HepG2 (cell line): ENCODE measurements around the gene HOXA13. TPM values are rescaled to one million over a fixed set of nuclear protein-coding genes. Genes with fewer than 3 reads are reported as not detected.

Source experiments
- HES4 ChIP-seq: sonication (generic); formaldehyde crosslinking; IDR thresholded peaks from 2 replicates; pipeline ENCODE4 v1.9.0; 2021; ENCODE audit warnings: mild to moderate bottlenecking, missing genetic modification reagents, borderline replicate concordance
- MAFG ChIP-seq: sonication (generic); formaldehyde crosslinking; IDR thresholded peaks from 2 replicates; pipeline ENCODE4 v1.5.1; 2020; ENCODE audit warnings: mild to moderate bottlenecking, missing genetic modification reagents
- SAFB2 ChIP-seq: sonication (generic); formaldehyde crosslinking; IDR thresholded peaks from 2 replicates; pipeline ENCODE4 v1.5.1; 2020; ENCODE audit warnings: missing genetic modification reagents, low read depth, mild to moderate bottlenecking, borderline replicate concordance
- TFDP2 ChIP-seq: sonication (generic); formaldehyde crosslinking; IDR thresholded peaks from 2 replicates; pipeline ENCODE4 v1.4.0; 2020; ENCODE audit warnings: missing genetic modification reagents
- ZFY ChIP-seq: sonication (generic); formaldehyde crosslinking; IDR thresholded peaks from 2 replicates; pipeline ENCODE4 v1.4.0; 2020; ENCODE audit warnings: missing genetic modification reagents
- ZNF234 ChIP-seq: sonication (generic); formaldehyde crosslinking; conservative IDR thresholded peaks from 2 replicates; pipeline ENCODE4 v1.5.1; 2020; ENCODE audit warnings: mild to moderate bottlenecking, missing genetic modification reagents
- polyA plus RNA-seq, 8 experiments: library from polyadenylated mRNA; depleted of rRNA in 3 of 8; stranded (reverse) in 7 of 8; unstranded in 1 of 8; fragments of >200 nt; fragmentation: Illumina TruSeq in 4 of 8; extraction: Trizol in 4 of 8; gene quantifications; 2 replicates each; pipeline versions ENCODE4 v1.2.1 to v1.2.3, GENCODE V29; 2011 to 2016; ENCODE audit warnings: low read depth in 4 of 8, missing spikeins in 1 of 8, mixed read lengths in 1 of 8; ENCODE audit not compliant: insufficient read depth in 1 of 8
- total RNA-seq, 5 experiments: library from RNA; depleted of rRNA; stranded (reverse); fragments of >200 nt; fragmentation: Illumina TruSeq; extraction: Trizol; gene quantifications; 2 replicates each; pipeline ENCODE4 v1.2.3, GENCODE V29; 2016; ENCODE audit warnings: low read depth in 1 of 5
- TF ChIP-seq, protein P1 (sequence below): sonication (generic); formaldehyde crosslinking; IDR thresholded peaks from 2 replicates; pipeline ENCODE4 v1.8.0; 2022; ENCODE audit warnings: missing genetic modification reagents, mild to moderate bottlenecking, moderate library complexity, borderline replicate concordance
- TF ChIP-seq, protein P2 (sequence below), 2 experiments: IDR thresholded peaks; 2 replicates each; pipeline ENCODE4 v1.6.1; 2011 to 2012; ENCODE audit warnings: low read length in 2 of 2, borderline replicate concordance in 1 of 2, low read depth in 1 of 2, mild to moderate bottlenecking in 1 of 2, moderate library complexity in 1 of 2

Gene HOXA13
- total and polyA plus RNA-seq, 2 of the 13 experiments (the other 11 are each of a cell fraction or from before 2014, with no cell fraction given): 0.01 to 0.04 TPM

- TF ChIP-seq, protein P1, sequence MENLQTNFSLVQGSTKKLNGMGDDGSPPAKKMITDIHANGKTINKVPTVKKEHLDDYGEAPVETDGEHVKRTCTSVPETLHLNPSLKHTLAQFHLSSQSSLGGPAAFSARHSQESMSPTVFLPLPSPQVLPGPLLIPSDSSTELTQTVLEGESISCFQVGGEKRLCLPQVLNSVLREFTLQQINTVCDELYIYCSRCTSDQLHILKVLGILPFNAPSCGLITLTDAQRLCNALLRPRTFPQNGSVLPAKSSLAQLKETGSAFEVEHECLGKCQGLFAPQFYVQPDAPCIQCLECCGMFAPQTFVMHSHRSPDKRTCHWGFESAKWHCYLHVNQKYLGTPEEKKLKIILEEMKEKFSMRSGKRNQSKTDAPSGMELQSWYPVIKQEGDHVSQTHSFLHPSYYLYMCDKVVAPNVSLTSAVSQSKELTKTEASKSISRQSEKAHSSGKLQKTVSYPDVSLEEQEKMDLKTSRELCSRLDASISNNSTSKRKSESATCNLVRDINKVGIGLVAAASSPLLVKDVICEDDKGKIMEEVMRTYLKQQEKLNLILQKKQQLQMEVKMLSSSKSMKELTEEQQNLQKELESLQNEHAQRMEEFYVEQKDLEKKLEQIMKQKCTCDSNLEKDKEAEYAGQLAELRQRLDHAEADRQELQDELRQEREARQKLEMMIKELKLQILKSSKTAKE (CRISPR knock-in tag): no peak
- no peak for TF ChIP-seq SAFB2 (CRISPR knock-in tag)
- TF ChIP-seq ZFY (CRISPR knock-in tag): no peak
- TF ChIP-seq, protein P2, sequence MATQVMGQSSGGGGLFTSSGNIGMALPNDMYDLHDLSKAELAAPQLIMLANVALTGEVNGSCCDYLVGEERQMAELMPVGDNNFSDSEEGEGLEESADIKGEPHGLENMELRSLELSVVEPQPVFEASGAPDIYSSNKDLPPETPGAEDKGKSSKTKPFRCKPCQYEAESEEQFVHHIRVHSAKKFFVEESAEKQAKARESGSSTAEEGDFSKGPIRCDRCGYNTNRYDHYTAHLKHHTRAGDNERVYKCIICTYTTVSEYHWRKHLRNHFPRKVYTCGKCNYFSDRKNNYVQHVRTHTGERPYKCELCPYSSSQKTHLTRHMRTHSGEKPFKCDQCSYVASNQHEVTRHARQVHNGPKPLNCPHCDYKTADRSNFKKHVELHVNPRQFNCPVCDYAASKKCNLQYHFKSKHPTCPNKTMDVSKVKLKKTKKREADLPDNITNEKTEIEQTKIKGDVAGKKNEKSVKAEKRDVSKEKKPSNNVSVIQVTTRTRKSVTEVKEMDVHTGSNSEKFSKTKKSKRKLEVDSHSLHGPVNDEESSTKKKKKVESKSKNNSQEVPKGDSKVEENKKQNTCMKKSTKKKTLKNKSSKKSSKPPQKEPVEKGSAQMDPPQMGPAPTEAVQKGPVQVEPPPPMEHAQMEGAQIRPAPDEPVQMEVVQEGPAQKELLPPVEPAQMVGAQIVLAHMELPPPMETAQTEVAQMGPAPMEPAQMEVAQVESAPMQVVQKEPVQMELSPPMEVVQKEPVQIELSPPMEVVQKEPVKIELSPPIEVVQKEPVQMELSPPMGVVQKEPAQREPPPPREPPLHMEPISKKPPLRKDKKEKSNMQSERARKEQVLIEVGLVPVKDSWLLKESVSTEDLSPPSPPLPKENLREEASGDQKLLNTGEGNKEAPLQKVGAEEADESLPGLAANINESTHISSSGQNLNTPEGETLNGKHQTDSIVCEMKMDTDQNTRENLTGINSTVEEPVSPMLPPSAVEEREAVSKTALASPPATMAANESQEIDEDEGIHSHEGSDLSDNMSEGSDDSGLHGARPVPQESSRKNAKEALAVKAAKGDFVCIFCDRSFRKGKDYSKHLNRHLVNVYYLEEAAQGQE (IDR thresholded peaks at IDR 0.05; ENCODE audit: borderline replicate concordance in 1 of 2, low read depth in 1 of 2, low read length in 2 of 2): no peak
- no peak for TF ChIP-seq TFDP2 (CRISPR knock-in tag)
- TF ChIP-seq ZNF234 (CRISPR knock-in tag): no peak
- no peak for TF ChIP-seq HES4
- TF ChIP-seq MAFG (CRISPR knock-in tag): no peak
Observed at GRCh38 chr7:27214239-27214950, 14.5 kb upstream of the HOXA13 start (continued).
